Right lobe of liver (tissue), 6 donors: Measurements from ENCODE around the gene MYH10. TPM values are rescaled to one million over a fixed set of nuclear protein-coding genes. Genes with fewer than 3 reads are reported as not detected.

Experiments
- ATAC-seq, 4 donors: fragments of 200-7000 bp; cut with Tn5 transposase; one replicate each; pipeline ENCODE4 v1.9.1; 2020; ENCODE audit warnings: mild to moderate bottlenecking in 4 of 4, moderate library complexity in 4 of 4
- DNase-seq, 3 donors: peaks; one replicate each; pipeline ENCODE4 v3.0.0-alpha.2; 2020
- H3K27ac ChIP-seq, 3 donors: fragments of 200-600 bp; one replicate each; pipeline ENCODE4 v1.8.0; 2022
- H3K27me3 ChIP-seq, 2 donors: fragments of 200-600 bp; one replicate each; pipeline ENCODE4 v1.8.0; 2022
- H3K36me3 ChIP-seq, 4 donors: fragments of 200-600 bp; sonication (generic) in 1 of 4; one replicate each; pipeline versions ENCODE4 v1.5.1 to v1.8.0; 2017 to 2022; ENCODE audit warnings: control low read depth in 1 of 4
- H3K4me1 ChIP-seq, 4 donors: fragments of 200-600 bp; sonication (generic) in 1 of 4; one replicate each; pipeline versions ENCODE4 v1.5.1 to v1.8.0; 2017 to 2022; ENCODE audit warnings: control low read depth in 1 of 4
- H3K4me3 ChIP-seq, 3 donors: fragments of 200-600 bp; one replicate each; pipeline ENCODE4 v1.8.0; 2022
- H3K9me3 ChIP-seq, 4 donors: fragments of 200-600 bp; sonication (generic) in 1 of 4; one replicate each; pipeline versions ENCODE4 v1.5.1 to v1.8.0; 2017 to 2022; ENCODE audit warnings: control low read depth in 1 of 4
- POLR2A ChIP-seq: fragments of 450-650 bp; IDR thresholded peaks from one replicate; pipeline ENCODE4 v1.6.1; 2017; ENCODE audit warnings: antibody characterized with exemption, mild to moderate bottlenecking
- WGBS: methylation state at CpG from one replicate; pipeline ENCODE4 v1.1.6; 2018; ENCODE audit warnings: low coverage, low lambda C conversion rate; ENCODE audit not compliant: insufficient coverage; ENCODE audit errors: missing lambda C conversion rate; 5-methylcytosine and 5-hydroxymethylcytosine counted together
- intact Hi-C, 2 donors: fragments of 100-400 bp; cut with DNase I; formaldehyde crosslinking; loops; one replicate each; pipeline versions ENCODE4 v1.11.2 to v1.14.1; 2022
- total RNA-seq, 6 experiments: library from RNA; depleted of rRNA in 2 of 6; stranded (reverse); fragments of >200 nt in 2 of 6; fragmentation: NEBNext Ultra II Directional in 3 of 6; extraction: Animal tissue kit (Norgen Biotek cat#: 25700) in 3 of 6; gene quantifications; one replicate each; pipeline versions ENCODE4 v1.1.0 to v1.2.4, GENCODE V29; 2016 to 2023
- TF ChIP-seq, protein P1 (sequence below), 4 donors: fragments of 200-600 bp in 3 of 4; fragments of 450-650 bp in 1 of 4; IDR thresholded peaks; one replicate each; pipeline versions ENCODE4 v1.5.1 to v1.8.0; 2016 to 2022; ENCODE audit warnings: antibody characterized with exemption in 4 of 4, mild to moderate bottlenecking in 2 of 4
- donor health status: DM: no; HTN: yes; CAD: no.
- donor health status: DM: no; HTN: no; CAD: no.
- donor health status: DM: no; HTN: no; CAD: no.
- donor health status: DM: no; HTN: yes; CAD: no.
- donor health status: DM: no; HTN: yes; CAD: no.

MYH10 gene
- total RNA-seq, 6 experiments from 2014 or later: 19.8 to 32.9 (median 24.3) TPM

DNA sequence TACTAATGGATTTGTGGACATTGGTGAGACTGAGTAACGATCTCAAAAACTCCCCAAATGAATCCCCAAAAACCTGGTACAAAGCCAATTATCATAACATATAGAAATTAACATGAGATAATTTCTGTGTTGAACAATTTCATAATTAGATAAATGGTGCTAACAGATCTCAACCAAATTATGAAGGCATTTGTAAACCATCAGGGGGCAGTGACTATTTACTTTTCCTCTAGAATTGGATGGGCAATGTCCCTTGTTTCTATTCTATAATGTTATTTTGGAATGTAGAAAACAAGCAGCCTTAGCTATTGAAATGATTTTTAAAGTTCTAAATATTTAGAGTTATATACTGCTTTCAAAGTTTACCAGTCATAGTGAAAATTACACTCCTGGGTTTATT is 57.8 kb downstream of the MYH10 start:
- H3K36me3 ChIP-seq: peaks cover 0 to 12% (median 0%) of the 10 kb centered on the region in 4 donors
- no peaks in the 10 kb centered on the region for H3K9me3 ChIP-seq
- no peaks in the 10 kb centered on the region for H3K27me3 ChIP-seq
- H3K27ac ChIP-seq: no peak overlapping the region
- intact Hi-C loops: no loop called here
- no peaks in the 10 kb centered on the region for H3K4me1 ChIP-seq
- no peak for DNase-seq
- ATAC-seq: peak in 1 of 4 donors; percentile 48
- H3K4me3 ChIP-seq: no peak overlapping the region
- TF ChIP-seq, protein P1, sequence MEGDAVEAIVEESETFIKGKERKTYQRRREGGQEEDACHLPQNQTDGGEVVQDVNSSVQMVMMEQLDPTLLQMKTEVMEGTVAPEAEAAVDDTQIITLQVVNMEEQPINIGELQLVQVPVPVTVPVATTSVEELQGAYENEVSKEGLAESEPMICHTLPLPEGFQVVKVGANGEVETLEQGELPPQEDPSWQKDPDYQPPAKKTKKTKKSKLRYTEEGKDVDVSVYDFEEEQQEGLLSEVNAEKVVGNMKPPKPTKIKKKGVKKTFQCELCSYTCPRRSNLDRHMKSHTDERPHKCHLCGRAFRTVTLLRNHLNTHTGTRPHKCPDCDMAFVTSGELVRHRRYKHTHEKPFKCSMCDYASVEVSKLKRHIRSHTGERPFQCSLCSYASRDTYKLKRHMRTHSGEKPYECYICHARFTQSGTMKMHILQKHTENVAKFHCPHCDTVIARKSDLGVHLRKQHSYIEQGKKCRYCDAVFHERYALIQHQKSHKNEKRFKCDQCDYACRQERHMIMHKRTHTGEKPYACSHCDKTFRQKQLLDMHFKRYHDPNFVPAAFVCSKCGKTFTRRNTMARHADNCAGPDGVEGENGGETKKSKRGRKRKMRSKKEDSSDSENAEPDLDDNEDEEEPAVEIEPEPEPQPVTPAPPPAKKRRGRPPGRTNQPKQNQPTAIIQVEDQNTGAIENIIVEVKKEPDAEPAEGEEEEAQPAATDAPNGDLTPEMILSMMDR (IDR thresholded peaks at IDR 0.05): peak; percentile 31 to 44 (median 37)
- TF ChIP-seq POLR2A: no peak
- no CpG with 5 or more reads among the region's 1 CpG for WGBS

DNA sequence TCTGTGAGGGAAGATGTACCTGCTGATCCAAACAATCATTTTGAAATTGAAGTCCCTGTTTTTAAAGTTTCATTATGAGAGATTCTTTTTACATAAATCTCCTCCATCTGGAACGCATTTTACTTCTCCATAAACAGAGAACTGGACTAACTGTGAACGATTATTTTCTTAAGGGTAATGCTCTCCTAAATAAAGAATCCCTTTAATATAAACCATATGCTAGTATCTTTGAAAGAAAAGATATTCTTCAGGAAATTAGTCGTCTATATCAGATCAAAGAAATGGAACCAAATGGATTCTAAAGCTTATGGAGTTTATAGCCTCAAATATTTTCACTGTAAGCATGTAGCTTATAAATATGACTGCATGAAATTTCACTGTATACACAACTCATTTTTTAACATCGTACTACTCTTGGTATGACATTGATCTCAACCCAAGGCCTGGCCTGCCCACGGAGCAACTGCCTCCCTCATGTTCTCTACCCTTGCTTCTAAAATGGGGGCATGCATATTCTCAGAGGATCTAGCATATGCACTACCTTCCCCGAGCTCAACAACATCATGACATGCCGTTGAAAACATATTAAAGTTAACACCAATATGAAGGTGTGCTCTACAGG is 66.4 kb downstream of the MYH10 start:
- DNase-seq: no peak
- intact Hi-C loops: loop anchor here in 1 of 2 donors (10.0 kb wide), 1 partner anchor 181 kb away; the partner anchor contains the start of gene CCDC42
- Histone ChIP-seq H3K27me3 (no peaks in the 10 kb centered on the region), H3K36me3 (peaks cover 0 to 10% (median 0%) of the 10 kb centered on the region in 4 donors), H3K9me3 (no peaks in the 10 kb centered on the region), H3K4me3 (no peak overlapping the region), H3K4me1 (no peaks in the 10 kb centered on the region), H3K27ac (no peak overlapping the region)
- TF ChIP-seq, protein P1 (IDR thresholded peaks at IDR 0.05): no peak
- TF ChIP-seq POLR2A: no peak
- no peak for ATAC-seq
- WGBS: 77% methylated on average over 7 of the region's 7 CpGs

DNA sequence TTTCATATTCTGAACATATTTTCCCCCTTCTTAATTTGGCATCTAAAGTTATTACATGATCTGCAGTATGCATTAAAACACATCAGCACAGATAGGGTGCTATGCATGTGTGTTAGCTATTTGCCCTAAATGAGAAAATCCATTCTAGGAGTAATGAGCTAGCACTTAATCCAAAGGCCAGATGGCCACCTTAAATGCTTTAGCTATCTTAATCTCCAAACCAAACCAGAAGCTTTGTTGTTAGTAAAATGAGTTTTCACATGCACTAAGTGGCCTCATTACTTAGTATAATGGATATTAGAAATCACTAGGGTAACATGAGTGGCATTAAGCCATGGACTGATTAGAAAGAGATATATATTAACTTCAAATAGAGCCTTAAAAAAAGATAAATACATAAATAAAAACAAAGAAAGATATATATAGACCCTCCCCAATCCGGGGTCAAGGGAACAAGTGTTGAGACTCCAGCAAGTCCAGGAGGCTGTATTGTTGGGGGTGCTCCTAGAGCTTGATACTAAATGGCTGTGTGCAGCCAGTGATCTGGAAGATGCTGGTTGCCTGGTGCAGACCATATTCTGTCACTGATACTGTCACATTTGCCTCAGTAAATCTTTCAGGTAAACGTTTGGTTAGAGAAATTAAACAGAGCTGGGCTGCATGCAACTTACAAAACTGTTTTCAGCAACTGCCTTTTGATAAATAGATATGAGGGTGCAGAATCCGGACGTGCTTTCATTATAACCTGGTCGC is 67.3 kb downstream of the MYH10 start:
- peaks cover 0 to 2% (median 0%) of the 10 kb centered on the region in 4 donors for H3K36me3 ChIP-seq
- DNase-seq (no peak), ATAC-seq (no peak)
- no peak overlapping the region for H3K4me3 ChIP-seq
- H3K27me3 ChIP-seq: no peaks in the 10 kb centered on the region
- H3K9me3 ChIP-seq: no peaks in the 10 kb centered on the region
- no peak overlapping the region for H3K27ac ChIP-seq
- H3K4me1 ChIP-seq: no peaks in the 10 kb centered on the region
- TF ChIP-seq, protein P1 (IDR thresholded peaks at IDR 0.05): no peak
- no peak for TF ChIP-seq POLR2A
- intact Hi-C loops: loop anchor here in 1 of 2 donors (10.0 kb wide), 1 partner anchor 182 kb away; the partner anchor contains the start of gene CCDC42
- 74% methylated on average over 5 of the region's 5 CpGs for WGBS

- Histone ChIP-seq H3K4me3 (no peak overlapping the region), H3K27ac (no peak overlapping the region), H3K36me3 (no peaks in the 10 kb centered on the region), H3K4me1 (no peaks in the 10 kb centered on the region), H3K27me3 (no peaks in the 10 kb centered on the region), H3K9me3 (no peaks in the 10 kb centered on the region)
- WGBS: 92% methylated on average over 1 of the region's 1 CpG
- TF ChIP-seq, protein P1 (IDR thresholded peaks at IDR 0.05): no peak
- no peak for TF ChIP-seq POLR2A
- no peak for DNase-seq
- intact Hi-C loops: no loop called here
- no peak for ATAC-seq
These were observed 72.4 kb downstream of the MYH10 start for GRCh38 chr17:8558144-8558543.
